ENCODE data around the gene SLC4A1AP. TPM values are rescaled to one million over a fixed set of nuclear protein-coding genes. Genes with fewer than 3 reads are reported as not detected.

The SLC4A1AP gene
- total and polyA plus RNA-seq, 2 of the 13 experiments (the other 11 are each of a cell fraction or from before 2014, with no cell fraction given): 15.3 to 44.6 TPM

DNA sequence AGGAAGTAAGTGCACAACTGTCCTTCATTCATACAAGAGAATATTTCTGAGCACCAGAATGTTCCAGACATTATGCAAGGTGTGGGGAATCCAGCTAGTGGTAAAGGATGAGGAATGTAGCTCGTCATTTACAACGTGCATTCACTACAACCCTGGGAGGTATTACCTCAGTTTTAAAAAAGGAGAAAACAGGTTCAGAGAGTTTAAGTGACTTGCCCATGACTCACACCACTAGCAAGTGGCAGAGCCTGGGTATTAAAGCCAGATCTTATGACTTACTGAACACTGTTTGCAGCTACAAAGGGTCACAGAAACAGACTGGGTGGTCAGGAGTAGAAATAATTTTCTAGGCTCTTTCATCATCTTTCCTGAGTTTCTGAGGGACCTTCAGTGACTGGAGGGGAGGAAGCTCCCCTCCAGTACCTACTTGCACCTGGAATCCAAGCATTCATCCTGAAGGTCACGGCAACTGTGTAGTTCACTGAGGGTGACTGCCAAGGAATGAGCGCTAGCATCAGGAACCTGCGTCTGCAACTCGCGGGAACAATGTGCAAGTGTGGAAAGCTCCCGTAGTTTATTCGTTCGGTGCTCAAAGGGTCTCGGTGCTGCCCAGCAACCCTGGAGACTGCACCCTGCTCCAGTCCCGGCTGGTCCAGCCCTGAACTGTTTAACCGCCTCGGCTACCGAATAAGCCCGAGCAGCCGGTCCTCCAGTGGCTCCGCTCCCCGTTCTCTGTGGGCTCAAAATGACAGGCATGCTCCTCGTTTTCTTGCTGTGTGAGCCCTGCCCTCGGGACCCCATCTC lies 35.5 kb upstream of the SLC4A1AP start (continued):
- TF ChIP-seq, protein P1, sequence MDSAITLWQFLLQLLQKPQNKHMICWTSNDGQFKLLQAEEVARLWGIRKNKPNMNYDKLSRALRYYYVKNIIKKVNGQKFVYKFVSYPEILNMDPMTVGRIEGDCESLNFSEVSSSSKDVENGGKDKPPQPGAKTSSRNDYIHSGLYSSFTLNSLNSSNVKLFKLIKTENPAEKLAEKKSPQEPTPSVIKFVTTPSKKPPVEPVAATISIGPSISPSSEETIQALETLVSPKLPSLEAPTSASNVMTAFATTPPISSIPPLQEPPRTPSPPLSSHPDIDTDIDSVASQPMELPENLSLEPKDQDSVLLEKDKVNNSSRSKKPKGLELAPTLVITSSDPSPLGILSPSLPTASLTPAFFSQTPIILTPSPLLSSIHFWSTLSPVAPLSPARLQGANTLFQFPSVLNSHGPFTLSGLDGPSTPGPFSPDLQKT (CRISPR knock-in tag; IDR thresholded peaks at IDR 0.05; ENCODE audit: borderline replicate concordance): no peak
- TF ChIP-seq ZNF678 (CRISPR knock-in tag; IDR thresholded peaks at IDR 0.05) (no peak), ZNF780A (CRISPR knock-in tag; IDR thresholded peaks at IDR 0.05) (no peak), BRD4 (CRISPR knock-in tag; IDR thresholded peaks at IDR 0.05) (no peak), ZNF3 (CRISPR knock-in tag; IDR thresholded peaks at IDR 0.05) (no peak), RCOR2 (CRISPR knock-in tag; IDR thresholded peaks at IDR 0.05) (0 out of 2 replicates have a peak, but pooled peaks have one; percentile 20), ZNF782 (CRISPR knock-in tag; IDR thresholded peaks at IDR 0.05; ENCODE audit: borderline replicate concordance) (no peak), TAF1 (CRISPR knock-in tag; IDR thresholded peaks at IDR 0.05) (no peak), ZNF724P (CRISPR knock-in tag; IDR thresholded peaks at IDR 0.05; ENCODE audit: borderline replicate concordance) (0 out of 2 replicates have a peak, but pooled peaks have one; percentile 6), ELF4 (CRISPR knock-in tag; IDR thresholded peaks at IDR 0.05; ENCODE audit: borderline replicate concordance) (no peak), FOXP1 (IDR thresholded peaks at IDR 0.05) (no peak), FOXP1 (CRISPR knock-in tag; IDR thresholded peaks at IDR 0.05) (no peak)
- TF ChIP-seq, protein P2, sequence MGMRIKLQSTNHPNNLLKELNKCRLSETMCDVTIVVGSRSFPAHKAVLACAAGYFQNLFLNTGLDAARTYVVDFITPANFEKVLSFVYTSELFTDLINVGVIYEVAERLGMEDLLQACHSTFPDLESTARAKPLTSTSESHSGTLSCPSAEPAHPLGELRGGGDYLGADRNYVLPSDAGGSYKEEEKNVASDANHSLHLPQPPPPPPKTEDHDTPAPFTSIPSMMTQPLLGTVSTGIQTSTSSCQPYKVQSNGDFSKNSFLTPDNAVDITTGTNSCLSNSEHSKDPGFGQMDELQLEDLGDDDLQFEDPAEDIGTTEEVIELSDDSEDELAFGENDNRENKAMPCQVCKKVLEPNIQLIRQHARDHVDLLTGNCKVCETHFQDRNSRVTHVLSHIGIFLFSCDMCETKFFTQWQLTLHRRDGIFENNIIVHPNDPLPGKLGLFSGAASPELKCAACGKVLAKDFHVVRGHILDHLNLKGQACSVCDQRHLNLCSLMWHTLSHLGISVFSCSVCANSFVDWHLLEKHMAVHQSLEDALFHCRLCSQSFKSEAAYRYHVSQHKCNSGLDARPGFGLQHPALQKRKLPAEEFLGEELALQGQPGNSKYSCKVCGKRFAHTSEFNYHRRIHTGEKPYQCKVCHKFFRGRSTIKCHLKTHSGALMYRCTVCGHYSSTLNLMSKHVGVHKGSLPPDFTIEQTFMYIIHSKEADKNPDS (CRISPR knock-in tag; IDR thresholded peaks at IDR 0.05): 0 out of 2 replicates have a peak, but pooled peaks have one; percentile 68
- TF ChIP-seq, protein P3, sequence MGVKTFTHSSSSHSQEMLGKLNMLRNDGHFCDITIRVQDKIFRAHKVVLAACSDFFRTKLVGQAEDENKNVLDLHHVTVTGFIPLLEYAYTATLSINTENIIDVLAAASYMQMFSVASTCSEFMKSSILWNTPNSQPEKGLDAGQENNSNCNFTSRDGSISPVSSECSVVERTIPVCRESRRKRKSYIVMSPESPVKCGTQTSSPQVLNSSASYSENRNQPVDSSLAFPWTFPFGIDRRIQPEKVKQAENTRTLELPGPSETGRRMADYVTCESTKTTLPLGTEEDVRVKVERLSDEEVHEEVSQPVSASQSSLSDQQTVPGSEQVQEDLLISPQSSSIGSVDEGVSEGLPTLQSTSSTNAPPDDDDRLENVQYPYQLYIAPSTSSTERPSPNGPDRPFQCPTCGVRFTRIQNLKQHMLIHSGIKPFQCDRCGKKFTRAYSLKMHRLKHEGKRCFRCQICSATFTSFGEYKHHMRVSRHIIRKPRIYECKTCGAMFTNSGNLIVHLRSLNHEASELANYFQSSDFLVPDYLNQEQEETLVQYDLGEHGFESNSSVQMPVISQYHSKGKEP (CRISPR knock-in tag; IDR thresholded peaks at IDR 0.05): no peak
- TF ChIP-seq, protein P4, sequence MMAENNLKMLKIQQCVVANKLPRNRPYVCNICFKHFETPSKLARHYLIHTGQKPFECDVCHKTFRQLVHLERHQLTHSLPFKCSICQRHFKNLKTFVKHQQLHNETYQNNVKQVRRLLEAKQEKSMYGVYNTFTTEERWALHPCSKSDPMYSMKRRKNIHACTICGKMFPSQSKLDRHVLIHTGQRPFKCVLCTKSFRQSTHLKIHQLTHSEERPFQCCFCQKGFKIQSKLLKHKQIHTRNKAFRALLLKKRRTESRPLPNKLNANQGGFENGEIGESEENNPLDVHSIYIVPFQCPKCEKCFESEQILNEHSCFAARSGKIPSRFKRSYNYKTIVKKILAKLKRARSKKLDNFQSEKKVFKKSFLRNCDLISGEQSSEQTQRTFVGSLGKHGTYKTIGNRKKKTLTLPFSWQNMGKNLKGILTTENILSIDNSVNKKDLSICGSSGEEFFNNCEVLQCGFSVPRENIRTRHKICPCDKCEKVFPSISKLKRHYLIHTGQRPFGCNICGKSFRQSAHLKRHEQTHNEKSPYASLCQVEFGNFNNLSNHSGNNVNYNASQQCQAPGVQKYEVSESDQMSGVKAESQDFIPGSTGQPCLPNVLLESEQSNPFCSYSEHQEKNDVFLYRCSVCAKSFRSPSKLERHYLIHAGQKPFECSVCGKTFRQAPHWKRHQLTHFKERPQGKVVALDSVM (CRISPR knock-in tag; IDR thresholded peaks at IDR 0.05): no peak
- TF ChIP-seq, protein P5, sequence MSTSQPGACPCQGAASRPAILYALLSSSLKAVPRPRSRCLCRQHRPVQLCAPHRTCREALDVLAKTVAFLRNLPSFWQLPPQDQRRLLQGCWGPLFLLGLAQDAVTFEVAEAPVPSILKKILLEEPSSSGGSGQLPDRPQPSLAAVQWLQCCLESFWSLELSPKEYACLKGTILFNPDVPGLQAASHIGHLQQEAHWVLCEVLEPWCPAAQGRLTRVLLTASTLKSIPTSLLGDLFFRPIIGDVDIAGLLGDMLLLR (CRISPR knock-in tag; IDR thresholded peaks at IDR 0.05): no peak
- TF ChIP-seq, protein P6, sequence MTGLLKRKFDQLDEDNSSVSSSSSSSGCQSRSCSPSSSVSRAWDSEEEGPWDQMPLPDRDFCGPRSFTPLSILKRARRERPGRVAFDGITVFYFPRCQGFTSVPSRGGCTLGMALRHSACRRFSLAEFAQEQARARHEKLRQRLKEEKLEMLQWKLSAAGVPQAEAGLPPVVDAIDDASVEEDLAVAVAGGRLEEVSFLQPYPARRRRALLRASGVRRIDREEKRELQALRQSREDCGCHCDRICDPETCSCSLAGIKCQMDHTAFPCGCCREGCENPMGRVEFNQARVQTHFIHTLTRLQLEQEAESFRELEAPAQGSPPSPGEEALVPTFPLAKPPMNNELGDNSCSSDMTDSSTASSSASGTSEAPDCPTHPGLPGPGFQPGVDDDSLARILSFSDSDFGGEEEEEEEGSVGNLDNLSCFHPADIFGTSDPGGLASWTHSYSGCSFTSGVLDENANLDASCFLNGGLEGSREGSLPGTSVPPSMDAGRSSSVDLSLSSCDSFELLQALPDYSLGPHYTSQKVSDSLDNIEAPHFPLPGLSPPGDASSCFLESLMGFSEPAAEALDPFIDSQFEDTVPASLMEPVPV (CRISPR knock-in tag; IDR thresholded peaks at IDR 0.05): 0 out of 2 replicates have a peak, but pooled peaks have one; percentile 29
- TF ChIP-seq, protein P7, sequence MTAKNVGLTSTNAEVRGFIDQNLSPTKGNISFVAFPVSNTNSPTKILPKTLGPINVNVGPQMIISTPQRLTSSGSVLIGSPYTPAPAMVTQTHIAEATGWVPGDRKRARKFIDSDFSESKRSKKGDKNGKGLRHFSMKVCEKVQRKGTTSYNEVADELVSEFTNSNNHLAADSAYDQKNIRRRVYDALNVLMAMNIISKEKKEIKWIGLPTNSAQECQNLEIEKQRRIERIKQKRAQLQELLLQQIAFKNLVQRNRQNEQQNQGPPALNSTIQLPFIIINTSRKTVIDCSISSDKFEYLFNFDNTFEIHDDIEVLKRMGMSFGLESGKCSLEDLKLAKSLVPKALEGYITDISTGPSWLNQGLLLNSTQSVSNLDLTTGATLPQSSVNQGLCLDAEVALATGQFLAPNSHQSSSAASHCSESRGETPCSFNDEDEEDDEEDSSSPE (CRISPR knock-in tag; IDR thresholded peaks at IDR 0.05): no peak

Data from HepG2 (cell line).